RWPE2 (cell line): ENCODE results near the gene PHACTR1.

Source experiments
- ATAC-seq: fragments of 200-7000 bp; cut with Tn5 transposase; 3 replicates; pipeline ENCODE4 v1.9.1; 2021; ENCODE audit warnings: low read depth
- DNase-seq: peaks from one replicate; pipeline ENCODE4 v3.0.0-alpha.2; 2020; ENCODE audit warnings: low spot score
- H3K27ac ChIP-seq: fragments of 450-650 bp; 2 replicates; pipeline ENCODE4 v1.5.1; 2017; ENCODE audit warnings: mild to moderate bottlenecking; ENCODE audit not compliant: poor library complexity, severe bottlenecking
- H3K27me3 ChIP-seq: fragments of 250-450 bp; sonication (Bioruptor Pico); 2 replicates; pipeline ENCODE4 v1.5.1; 2021; ENCODE audit warnings: mild to moderate bottlenecking, moderate library complexity; ENCODE audit not compliant: insufficient read depth, poor library complexity, severe bottlenecking
- H3K36me3 ChIP-seq: fragments of 250-450 bp; sonication (Bioruptor Pico); 2 replicates; pipeline ENCODE4 v1.5.1; 2020; ENCODE audit warnings: low read depth, mild to moderate bottlenecking, moderate library complexity
- H3K4me1 ChIP-seq: fragments of 250-450 bp; sonication (Bioruptor Pico); 2 replicates; pipeline ENCODE4 v1.5.1; 2021; ENCODE audit warnings: mild to moderate bottlenecking, moderate library complexity; ENCODE audit not compliant: insufficient read depth, poor library complexity, severe bottlenecking
- H3K4me3 ChIP-seq: fragments of 250-450 bp; sonication (Bioruptor Pico); 2 replicates; pipeline ENCODE4 v1.5.1; 2021; ENCODE audit warnings: mild to moderate bottlenecking, moderate library complexity; ENCODE audit not compliant: severe bottlenecking
- H3K9me3 ChIP-seq: fragments of 250-450 bp; sonication (Bioruptor Pico); 2 replicates; pipeline ENCODE4 v1.5.1; 2021; ENCODE audit warnings: mild to moderate bottlenecking, moderate library complexity; ENCODE audit not compliant: severe bottlenecking
- CTCF ChIP-seq: fragments of 450-650 bp; IDR thresholded peaks from one replicate; pipeline ENCODE4 v1.5.1; 2017; ENCODE audit warnings: mild to moderate bottlenecking, moderate library complexity; ENCODE audit not compliant: poor library complexity, severe bottlenecking

The PHACTR1 gene

GRCh38 chr6:12968839-12969558 is 252.4 kb downstream of the PHACTR1 start:
- no peak for TF ChIP-seq CTCF
- DNase-seq = no peak
- H3K9me3 ChIP-seq = no peaks in the 10 kb centered on the region
- no peaks in the 10 kb centered on the region for H3K4me1 ChIP-seq
- no peak overlapping the region for H3K27ac ChIP-seq
- peaks cover 17% of the 10 kb centered on the region for H3K27me3 ChIP-seq
- no peak overlapping the region for H3K4me3 ChIP-seq
- H3K36me3 ChIP-seq = no peaks in the 10 kb centered on the region
- ATAC-seq = no peak

- Histone ChIP-seq H3K27me3 (peaks cover 17% of the 10 kb centered on the region), H3K9me3 (no peaks in the 10 kb centered on the region), H3K4me3 (no peak overlapping the region), H3K36me3 (no peaks in the 10 kb centered on the region), H3K4me1 (no peaks in the 10 kb centered on the region), H3K27ac (no peak overlapping the region)
- TF ChIP-seq CTCF = no peak
- DNase-seq (no peak), ATAC-seq (no peak)
Observed at GRCh38 chr6:12969966-12970365, 253.4 kb downstream of the PHACTR1 start.

- no peak for ATAC-seq
- Histone ChIP-seq H3K27ac (no peak overlapping the region), H3K36me3 (no peaks in the 10 kb centered on the region), H3K4me3 (no peak overlapping the region), H3K9me3 (no peaks in the 10 kb centered on the region), H3K27me3 (peaks cover 2% of the 10 kb centered on the region), H3K4me1 (no peaks in the 10 kb centered on the region)
- no peak for DNase-seq
- no peak for TF ChIP-seq CTCF
Observed at GRCh38 chr6:12973386-12973785, 256.8 kb downstream of the PHACTR1 start.

- no peak overlapping the region for H3K4me3 ChIP-seq
- no peaks in the 10 kb centered on the region for H3K4me1 ChIP-seq
- H3K27ac ChIP-seq = no peak overlapping the region
- no peak for DNase-seq
- H3K27me3 ChIP-seq = no peaks in the 10 kb centered on the region
- ATAC-seq = no peak
- no peaks in the 10 kb centered on the region for H3K36me3 ChIP-seq
- no peak for TF ChIP-seq CTCF
- H3K9me3 ChIP-seq = no peaks in the 10 kb centered on the region
Observed at GRCh38 chr6:12974551-12974950, 258.0 kb downstream of the PHACTR1 start.

DNA sequence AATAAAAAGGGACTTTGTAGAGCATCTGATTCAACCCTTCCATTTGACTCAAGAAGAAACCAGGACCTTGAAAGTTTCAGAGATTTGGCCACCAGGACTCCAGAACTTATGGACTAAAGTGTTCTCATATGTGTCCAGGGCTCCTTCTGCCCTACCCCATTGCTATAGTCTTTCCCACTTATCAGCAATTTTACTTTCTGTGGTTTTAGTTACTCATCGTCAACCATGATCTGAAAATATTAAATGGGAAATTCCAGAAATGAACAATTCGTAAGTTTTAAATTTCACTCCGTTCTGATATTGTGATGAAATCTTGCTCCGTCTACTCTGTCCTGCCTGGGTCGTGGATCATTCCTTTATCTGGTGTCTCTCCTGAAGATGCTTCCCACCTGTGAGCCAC is 259.8 kb downstream of the PHACTR1 start:
- DNase-seq (no peak), ATAC-seq (no peak)
- H3K36me3 ChIP-seq = no peaks in the 10 kb centered on the region
- H3K27me3 ChIP-seq = no peaks in the 10 kb centered on the region
- no peak for TF ChIP-seq CTCF
- H3K9me3 ChIP-seq = no peaks in the 10 kb centered on the region
- H3K4me3 ChIP-seq = no peak overlapping the region
- no peak overlapping the region for H3K27ac ChIP-seq
- no peaks in the 10 kb centered on the region for H3K4me1 ChIP-seq
